SK-N-SH (cell line): ENCODE measurements around the gene PFDN1. TPM values are rescaled to one million over a fixed set of nuclear protein-coding genes. Genes with fewer than 3 reads are reported as not detected.

ENCODE experiments used
- CTCF ChIA-PET: fragments of 300-600, 350-600 bp; formaldehyde crosslinking; extraction: SDS; loops from one replicate; lab custom pipeline; 2021; lab: Yijun Ruan, JAX
- POLR2A ChIA-PET: fragments of 350-600 bp; sonication (Branson Sonifier 250); formaldehyde crosslinking; extraction: SDS; loops from one replicate; lab custom pipeline; 2020; ENCODE audit warnings: antibody characterized with exemption, inconsistent platforms; lab: Yijun Ruan, JAX
- DNase-seq: peaks from one replicate; pipeline ENCODE4 v3.0.0; 2012
- H2AFZ ChIP-seq: fragments of 200-600 bp; sonication (generic); 2 replicates; pipeline ENCODE4 v1.8.1; 2016; ENCODE audit warnings: antibody characterized with exemption, mild to moderate bottlenecking, low read depth
- H3F3A ChIP-seq: fragments of 200-600 bp; sonication (generic); replicated peaks from 2 replicates; pipeline ENCODE3; 2016; ENCODE audit warnings: antibody characterized with exemption, mild to moderate bottlenecking; ENCODE audit not compliant: insufficient read depth
- H3K27ac ChIP-seq, 2 experiments: fragments of 200-500 bp in 1 of 2; fragments of 200-600 bp in 1 of 2; sonication (Bioruptor generic) in 1 of 2; sonication (generic), shearing (Covaris generic) in 1 of 2; 2 replicates each; pipeline versions ENCODE4 v1.5.1 to v1.6.1; 2014 to 2016; ENCODE audit warnings: low read depth in 2 of 2, inconsistent platforms in 1 of 2, low read length in 1 of 2, mild to moderate bottlenecking in 1 of 2, mixed read lengths in 1 of 2
- H3K27me3 ChIP-seq: fragments of 200-600 bp; sonication (generic), shearing (Covaris generic); 2 replicates; pipeline ENCODE4 v1.6.1; 2016; ENCODE audit warnings: mixed run types; ENCODE audit not compliant: insufficient read depth
- H3K36me3 ChIP-seq, 2 experiments: fragments of 200-500 bp in 1 of 2; fragments of 200-600 bp in 1 of 2; sonication (Bioruptor generic) in 1 of 2; sonication (generic) in 1 of 2; replicated peaks in 1 of 2; 2 replicates each; pipeline versions ENCODE3 to v1.5.1; 2014 to 2016; ENCODE audit warnings: low read length in 1 of 2, mild to moderate bottlenecking in 1 of 2; ENCODE audit not compliant: insufficient read depth in 2 of 2, control insufficient read depth in 1 of 2
- H3K4me1 ChIP-seq, 2 experiments: fragments of 200-500 bp in 1 of 2; fragments of 200-600 bp in 1 of 2; sonication (Bioruptor generic) in 1 of 2; sonication (generic), shearing (Covaris generic) in 1 of 2; 2 replicates each; pipeline versions ENCODE4 v1.5.1 to v1.6.1; 2014 to 2016; ENCODE audit warnings: low read depth in 1 of 2, low read length in 1 of 2, mixed run types in 1 of 2; ENCODE audit not compliant: insufficient read depth in 2 of 2, control insufficient read depth in 1 of 2
- H3K4me2 ChIP-seq: fragments of 200-600 bp; sonication (generic), shearing (Covaris generic); 2 replicates; pipeline ENCODE4 v1.6.1; 2017; ENCODE audit warnings: mixed run types
- H3K4me3 ChIP-seq, 2 experiments: fragments of 200-500 bp in 1 of 2; fragments of 200-600 bp in 1 of 2; sonication (Bioruptor generic) in 1 of 2; sonication (generic), shearing (Covaris generic) in 1 of 2; 2 replicates each; pipeline versions ENCODE4 v1.5.1 to v1.8.1; 2014 to 2016; ENCODE audit warnings: low read depth in 2 of 2, inconsistent platforms in 1 of 2, low read length in 1 of 2, mild to moderate bottlenecking in 1 of 2, mixed read lengths in 1 of 2, moderate library complexity in 1 of 2
- H3K79me2 ChIP-seq: fragments of 200-600 bp; sonication (generic); 2 replicates; pipeline ENCODE4 v1.8.1; 2017; ENCODE audit warnings: mild to moderate bottlenecking; ENCODE audit not compliant: insufficient read depth
- H3K9ac ChIP-seq: fragments of 200-600 bp; sonication (generic); 2 replicates; pipeline ENCODE4 v1.6.1; 2017; ENCODE audit warnings: mixed run types
- H3K9me2 ChIP-seq: fragments of 200-600 bp; sonication (generic); 2 replicates; pipeline ENCODE4 v1.6.1; 2017; ENCODE audit warnings: mixed run types
- H3K9me3 ChIP-seq: fragments of 200-600 bp; sonication (generic); 2 replicates; pipeline ENCODE4 v1.6.1; 2017; ENCODE audit warnings: mixed run types, mild to moderate bottlenecking, moderate library complexity
- H4K20me1 ChIP-seq: fragments of 200-600 bp; sonication (generic); 2 replicates; pipeline ENCODE4 v1.6.1; 2017; ENCODE audit warnings: mild to moderate bottlenecking, mixed run types; ENCODE audit not compliant: insufficient read depth
- CHD2 ChIP-seq: fragments of 150-350 bp; IDR thresholded peaks from 2 replicates; pipeline ENCODE4 v1.6.1; 2018; ENCODE audit warnings: low read length; ENCODE audit not compliant: partially characterized antibody
- CTCF ChIP-seq: fragments of 200-600 bp; sonication (generic); IDR thresholded peaks from 2 replicates; pipeline ENCODE4 v1.6.1; 2017; ENCODE audit warnings: antibody characterized with exemption, mild to moderate bottlenecking, moderate library complexity
- EP300 ChIP-seq, 2 experiments: IDR thresholded peaks; 2 replicates each; pipeline versions ENCODE4 v1.4.0 to v1.6.1; 2012; ENCODE audit warnings: borderline replicate concordance in 1 of 2, low read depth in 1 of 2, low read length in 1 of 2
- EZH2phosphoT487 ChIP-seq: fragments of 200-600 bp; sonication (generic); IDR thresholded peaks from 2 replicates; pipeline ENCODE4 v1.6.1; 2017; ENCODE audit warnings: low read depth, mixed run types, mild to moderate bottlenecking, antibody characterized with exemption, moderate library complexity, borderline replicate concordance
- FOXJ3 ChIP-seq: sonication (generic); formaldehyde crosslinking; IDR thresholded peaks from 2 replicates; pipeline ENCODE4 v1.5.1; 2020; ENCODE audit warnings: mild to moderate bottlenecking, missing genetic modification reagents
- FOXM1 ChIP-seq: IDR thresholded peaks from 2 replicates; pipeline ENCODE4 v1.4.0; 2012; ENCODE audit warnings: low read depth, mild to moderate bottlenecking
- MAX ChIP-seq: IDR thresholded peaks from 2 replicates; pipeline ENCODE4 v1.4.0; 2012; ENCODE audit warnings: low read depth
- MEF2A ChIP-seq: IDR thresholded peaks from 2 replicates; pipeline ENCODE4 v1.4.0; 2012; ENCODE audit warnings: low read depth, borderline replicate concordance
- NRF1 ChIP-seq: IDR thresholded peaks from 2 replicates; pipeline ENCODE4 v1.6.1; 2012; ENCODE audit warnings: low read depth, mild to moderate bottlenecking, low read length
- POLR2AphosphoS5 ChIP-seq: IDR thresholded peaks from 2 replicates; pipeline ENCODE4 v1.6.1; 2012; ENCODE audit warnings: low read depth, low read length
- RAD21 ChIP-seq: IDR thresholded peaks from 2 replicates; pipeline ENCODE4 v1.6.1; 2012; ENCODE audit warnings: mild to moderate bottlenecking, low read length
- RCOR1 ChIP-seq: fragments of 150-350 bp; IDR thresholded peaks from 2 replicates; pipeline ENCODE4 v1.6.1; 2017; ENCODE audit warnings: antibody characterized with exemption, low read length
- RFX5 ChIP-seq: IDR thresholded peaks from 2 replicates; pipeline ENCODE4 v1.6.1; 2012; ENCODE audit warnings: mild to moderate bottlenecking, improper control_type of control experiment, low read length
- RXRA ChIP-seq: IDR thresholded peaks from 2 replicates; pipeline ENCODE4 v1.4.0; 2012; ENCODE audit warnings: low read depth, mild to moderate bottlenecking, borderline replicate concordance
- SIN3A ChIP-seq: IDR thresholded peaks from 2 replicates; pipeline ENCODE4 v1.6.1; 2012; ENCODE audit warnings: low read depth, mild to moderate bottlenecking, low read length, moderate library complexity, borderline replicate concordance
- SMC3 ChIP-seq: IDR thresholded peaks from 2 replicates; pipeline ENCODE4 v1.6.1; 2012; ENCODE audit warnings: low read depth, low read length, improper control_type of control experiment
- TCF12 ChIP-seq: IDR thresholded peaks from 2 replicates; pipeline ENCODE4 v1.4.0; 2012
- TEAD4 ChIP-seq: IDR thresholded peaks from 2 replicates; pipeline ENCODE4 v1.4.0; 2012; ENCODE audit warnings: mild to moderate bottlenecking, borderline replicate concordance; ENCODE audit not compliant: insufficient read depth
- USF1 ChIP-seq: IDR thresholded peaks from 2 replicates; pipeline ENCODE4 v1.4.0; 2012; ENCODE audit warnings: low read depth, borderline replicate concordance
- ZBTB33 ChIP-seq: IDR thresholded peaks from 2 replicates; pipeline ENCODE4 v1.4.0; 2012; ENCODE audit warnings: low read depth, borderline replicate concordance
- WGBS: methylation state at CpG from one replicate; pipeline ENCODE4 v1.1.6; 2017; ENCODE audit warnings: low lambda C conversion rate; 5-methylcytosine and 5-hydroxymethylcytosine counted together
- polyA plus RNA-seq, 3 experiments: library from polyadenylated mRNA; depleted of rRNA; stranded (reverse); fragments of >200 nt; gene quantifications; 2 replicates each; pipeline ENCODE4 v1.2.3, GENCODE V29; 2012

PFDN1 gene
- polyA plus RNA-seq, 1 of the 3 experiments (the other 2 are of a cell fraction), result 55.2 TPM

- Histone ChIP-seq H3K27me3 (no peaks in the 10 kb centered on the region), H4K20me1 (no peaks in the 10 kb centered on the region), H3K27ac (no peak overlapping the region), H3K36me3 (no peaks in the 10 kb centered on the region), H3K4me1 (no peaks in the 10 kb centered on the region; a peak in 1 of 4 replicates), H3K9me3 (no peaks in the 10 kb centered on the region), H3F3A (no peaks in the 10 kb centered on the region), H3K4me2 (no peak overlapping the region), H3K79me2 (no peaks in the 10 kb centered on the region), H3K9me2 (no peaks in the 10 kb centered on the region), H2AFZ (no peak overlapping the region), H3K9ac (no peak overlapping the region), H3K4me3 (no peak overlapping the region)
- CTCF ChIA-PET, result interaction anchor here (0.7 to 2.0 kb wide), 6 partner anchors 8 to 147 kb away, joined by 3 to 8 read pairs (median 4); no protein-coding TSS in a partner anchor
- whole genome bisulfite sequencing, result 88% methylated on average over 2 of the region's 2 CpGs
- TF ChIP-seq EP300 (IDR thresholded peaks at IDR 0.05; ENCODE audit: borderline replicate concordance in 1 of 2, low read depth in 1 of 2, low read length in 1 of 2) (no peak), CHD2 (no peak), FOXJ3 (CRISPR knock-in tag) (no peak), TCF12 (no peak), ZBTB33 (no peak), CTCF (no peak), RFX5 (no peak)
- POLR2A ChIA-PET, result no interaction called here
- DNase-seq, result no peak
Observed at GRCh38 chr5:140205216-140205615, 97.7 kb downstream of the PFDN1 start.

GRCh38 chr5:140202610-140203009, 100.3 kb downstream of the PFDN1 start:
- Histone ChIP-seq H3K9me2 (no peaks in the 10 kb centered on the region), H3K9ac (no peak overlapping the region), H3K27ac (peak overlapping the region in 1 of 2 experiments; percentile 33; a peak in 1 of 4 replicates), H3K36me3 (no peaks in the 10 kb centered on the region), H3K9me3 (no peaks in the 10 kb centered on the region)
- no peak for TF ChIP-seq RFX5
- no peak for TF ChIP-seq SMC3
- no peak for TF ChIP-seq FOXJ3 (CRISPR knock-in tag)
- no peak for TF ChIP-seq MEF2A
- no peak for TF ChIP-seq TEAD4
- no peak for TF ChIP-seq NRF1
- no peak for TF ChIP-seq SIN3A
- no peak for TF ChIP-seq TCF12
- no peak for TF ChIP-seq POLR2AphosphoS5
- TF ChIP-seq EP300 (IDR thresholded peaks at IDR 0.05; ENCODE audit: borderline replicate concordance in 1 of 2, low read depth in 1 of 2, low read length in 1 of 2), result no peak
- TF ChIP-seq RXRA, result no peak
- TF ChIP-seq RCOR1, result no peak
- TF ChIP-seq RAD21, result no peak
- no peak for TF ChIP-seq FOXM1
- TF ChIP-seq MAX, result no peak
- TF ChIP-seq EZH2phosphoT487, result no peak
- TF ChIP-seq USF1, result no peak
- TF ChIP-seq, all 33 proteins: peak for 0
- H3K27me3 ChIP-seq, result no peaks in the 10 kb centered on the region
- ChIA-PET POLR2A (no interaction called here), CTCF (no interaction called here)
- no peak for DNase-seq
- no peaks in the 10 kb centered on the region; a peak in 1 of 4 replicates for H3K4me1 ChIP-seq
- no peak overlapping the region for H2AFZ ChIP-seq
- no peaks in the 10 kb centered on the region for H3F3A ChIP-seq
- H3K79me2 ChIP-seq, result no peaks in the 10 kb centered on the region
- no peak overlapping the region for H3K4me2 ChIP-seq
- H3K4me3 ChIP-seq, result no peak overlapping the region
- no peaks in the 10 kb centered on the region for H4K20me1 ChIP-seq
- WGBS, result 86% methylated on average over 2 of the region's 2 CpGs
